ENCODE measurements around the gene TMEM156.

Gene TMEM156

GRCh38 chr4:38920186-38920585, 112.0 kb downstream of the TMEM156 start:
- H4K20me1 ChIP-seq = no peaks in the 10 kb centered on the region
- no peaks in the 10 kb centered on the region for H3K36me3 ChIP-seq
- no peak overlapping the region for H3K4me2 ChIP-seq
- H3K4me1 ChIP-seq = peaks cover 8% of the 10 kb centered on the region
- H3K27me3 ChIP-seq = no peaks in the 10 kb centered on the region
- TF ChIP-seq Cebpa-rat (IDR thresholded peaks at IDR 0.05) = no peak
- no peak overlapping the region for H3K4me3 ChIP-seq
- H3K9me3 ChIP-seq = no peaks in the 10 kb centered on the region
- H3K27ac ChIP-seq = no peak overlapping the region
- H3K9ac ChIP-seq = no peak overlapping the region

- Histone ChIP-seq H3K36me3 (no peaks in the 10 kb centered on the region), H3K4me3 (no peak overlapping the region), H3K4me2 (no peak overlapping the region), H3K4me1 (peaks cover 15% of the 10 kb centered on the region), H3K9ac (no peak overlapping the region), H3K27ac (no peak overlapping the region), H3K9me3 (no peaks in the 10 kb centered on the region), H3K27me3 (no peaks in the 10 kb centered on the region), H4K20me1 (no peaks in the 10 kb centered on the region)
- no peak for TF ChIP-seq Cebpa-rat (IDR thresholded peaks at IDR 0.05)
Observed at GRCh38 chr4:38919494-38919893, 112.7 kb downstream of the TMEM156 start.

GRCh38 chr4:38917481-38918025, 114.7 kb downstream of the TMEM156 start:
- Histone ChIP-seq H3K9me3 (no peaks in the 10 kb centered on the region), H3K4me3 (no peak overlapping the region), H4K20me1 (no peaks in the 10 kb centered on the region), H3K4me1 (peaks cover 24% of the 10 kb centered on the region), H3K27me3 (no peaks in the 10 kb centered on the region), H3K9ac (no peak overlapping the region), H3K36me3 (no peaks in the 10 kb centered on the region), H3K27ac (no peak overlapping the region), H3K4me2 (no peak overlapping the region)
- no peak for TF ChIP-seq Cebpa-rat (IDR thresholded peaks at IDR 0.05)

Data from BLaER1 (cell line).